Neutrophil (primary cell): ENCODE results near the gene SDR9C7.
"Not testable (repeated sequence)": the region's sequence is repeated elsewhere in the genome, so short reads cannot be mapped to it uniquely, and the experiment has no call there.

Source experiments
- H3K27ac ChIP-seq: fragments of 200-600 bp; sonication (generic); 2 replicates; pipeline ENCODE4 v1.5.1; 2016; ENCODE audit warnings: mild to moderate bottlenecking, moderate library complexity
- H3K27me3 ChIP-seq: fragments of 200-600 bp; sonication (generic); 2 replicates; pipeline ENCODE4 v1.6.0; 2016; ENCODE audit warnings: mild to moderate bottlenecking
- H3K36me3 ChIP-seq: fragments of 200-600 bp; sonication (generic); 2 replicates; pipeline ENCODE4 v1.5.1; 2017
- H3K4me1 ChIP-seq, 2 experiments: fragments of 200-600 bp in 1 of 2; sonication (generic) in 1 of 2; 1 replicate in 1 of 2; 2 replicates in 1 of 2; pipeline versions ENCODE4 v1.5.1 to v1.6.1; 2013 to 2016; ENCODE audit warnings: low read depth in 1 of 2, low read length in 1 of 2, mild to moderate bottlenecking in 1 of 2, moderate library complexity in 1 of 2; ENCODE audit not compliant: control insufficient read depth in 1 of 2, insufficient read depth in 1 of 2
- H3K4me3 ChIP-seq, 2 experiments: fragments of 200-600 bp in 1 of 2; sonication (generic) in 1 of 2; 1 replicate in 1 of 2; 2 replicates in 1 of 2; pipeline ENCODE4 v1.5.1; 2013 to 2016; ENCODE audit warnings: low read depth in 1 of 2, low read length in 1 of 2, mild to moderate bottlenecking in 1 of 2, moderate library complexity in 1 of 2
- H3K9me3 ChIP-seq: fragments of 200-600 bp; sonication (generic); 2 replicates; pipeline ENCODE4 v1.5.1; 2016
- CTCF ChIP-seq: fragments of 200-600 bp; sonication (generic); IDR thresholded peaks from 2 replicates; pipeline ENCODE4 v1.5.1; 2016; ENCODE audit warnings: antibody characterized with exemption

SDR9C7 gene

DNA sequence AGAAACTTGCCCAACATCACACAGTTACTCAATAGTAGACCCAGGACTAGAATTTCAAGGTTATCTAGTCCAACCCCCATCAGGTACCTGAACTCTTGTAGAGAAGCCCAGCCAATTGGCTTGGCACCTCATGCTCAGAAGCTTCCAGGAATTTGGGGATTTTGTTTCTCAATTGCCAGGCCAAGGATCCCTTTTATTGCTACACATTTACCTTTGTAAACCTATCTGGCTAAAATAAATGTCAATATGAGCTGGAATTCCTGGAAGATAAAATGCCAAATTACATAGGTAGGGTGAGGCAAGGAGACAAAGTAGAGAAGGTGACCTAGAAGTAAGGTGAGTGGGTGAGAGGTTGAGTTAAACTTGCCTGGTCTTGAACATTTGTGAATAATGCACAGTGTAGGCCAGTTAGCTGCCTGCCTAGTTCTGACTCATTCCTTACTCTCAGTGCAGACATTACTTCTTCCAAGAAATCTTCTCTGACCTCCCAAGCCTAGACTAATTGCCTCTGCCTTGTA lies 36.3 kb downstream of the SDR9C7 start:
- Histone ChIP-seq H3K27ac (no peak overlapping the region), H3K4me3 (no peak overlapping the region), H3K4me1 (no peaks in the 10 kb centered on the region), H3K9me3 (peaks cover 12% of the 10 kb centered on the region), H3K36me3 (no peaks in the 10 kb centered on the region), H3K27me3 (no peaks in the 10 kb centered on the region)
- TF ChIP-seq CTCF, result no peak

GRCh38 chr12:56896082-56896481 lies 38.1 kb downstream of the SDR9C7 start:
- no peaks in the 10 kb centered on the region for H3K4me1 ChIP-seq
- H3K27me3 ChIP-seq, result no peaks in the 10 kb centered on the region
- no peaks in the 10 kb centered on the region for H3K36me3 ChIP-seq
- peaks cover 11% of the 10 kb centered on the region for H3K9me3 ChIP-seq
- no peak for TF ChIP-seq CTCF
- H3K27ac ChIP-seq, result no peak overlapping the region
- no peak overlapping the region for H3K4me3 ChIP-seq

- no peak for TF ChIP-seq CTCF
- Histone ChIP-seq H3K4me3 (no peak overlapping the region), H3K27me3 (no peaks in the 10 kb centered on the region), H3K9me3 (peaks cover 2% of the 10 kb centered on the region), H3K36me3 (no peaks in the 10 kb centered on the region), H3K4me1 (no peaks in the 10 kb centered on the region), H3K27ac (no peak overlapping the region)
These were observed 39.4 kb downstream of the SDR9C7 start for GRCh38 chr12:56894698-56895368.

DNA sequence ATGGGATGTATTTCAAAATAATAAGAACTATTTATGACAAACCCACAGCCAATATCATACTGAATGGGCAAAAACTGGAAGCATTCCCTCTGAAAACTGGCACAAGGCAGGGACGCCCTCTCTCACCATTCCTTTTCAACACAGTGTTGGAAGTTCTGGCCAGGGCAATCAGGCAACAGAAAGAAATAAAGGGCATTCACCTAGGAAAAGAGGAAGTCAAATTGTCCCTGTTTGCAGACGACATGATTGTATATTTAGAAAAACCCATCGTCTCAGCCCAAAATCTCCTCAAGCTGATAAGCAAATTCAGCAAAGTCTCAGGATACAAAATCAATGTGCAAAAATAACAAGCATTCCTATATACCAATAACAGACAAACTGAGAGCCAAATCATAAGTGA lies 42.3 kb downstream of the SDR9C7 start:
- not testable (repeated sequence) for H3K27me3 ChIP-seq, H3K9me3 ChIP-seq, H3K27ac ChIP-seq, H3K36me3 ChIP-seq, H3K4me1 ChIP-seq, H3K4me3 ChIP-seq

DNA sequence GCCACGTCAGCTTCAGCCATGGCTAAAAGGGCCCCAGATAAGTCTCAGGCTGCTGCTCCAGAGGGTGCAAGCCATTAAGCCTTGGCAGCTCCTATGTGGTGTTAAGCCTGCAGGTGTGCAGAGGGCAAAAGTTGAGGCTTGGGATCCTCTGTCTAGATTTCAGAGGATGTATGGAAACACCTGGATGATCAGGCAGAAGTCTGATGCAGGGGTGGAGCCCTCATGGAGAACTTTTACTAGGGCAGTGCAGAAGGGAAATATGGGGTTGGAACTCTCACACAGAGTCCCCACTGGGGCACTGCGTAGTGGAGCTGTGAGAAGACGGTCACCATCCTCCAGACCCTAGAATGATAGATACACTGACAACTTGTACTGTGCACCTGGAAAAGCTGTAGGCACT lies 47.9 kb downstream of the SDR9C7 start:
- Histone ChIP-seq H3K9me3 (peaks cover 3% of the 10 kb centered on the region), H3K4me3 (no peak overlapping the region), H3K27ac (no peak overlapping the region), H3K4me1 (no peaks in the 10 kb centered on the region), H3K27me3 (no peaks in the 10 kb centered on the region), H3K36me3 (no peaks in the 10 kb centered on the region)
- no peak for TF ChIP-seq CTCF

- no peak for TF ChIP-seq CTCF
- H3K27ac ChIP-seq, result no peak overlapping the region
- H3K36me3 ChIP-seq, result no peaks in the 10 kb centered on the region
- no peaks in the 10 kb centered on the region for H3K4me1 ChIP-seq
- no peaks in the 10 kb centered on the region for H3K27me3 ChIP-seq
- H3K9me3 ChIP-seq, result peaks cover 3% of the 10 kb centered on the region
- H3K4me3 ChIP-seq, result no peak overlapping the region
These were observed 48.9 kb downstream of the SDR9C7 start for GRCh38 chr12:56885316-56885715.
